ENCODE data around the gene HAGH. TPM values are rescaled to one million over a fixed set of nuclear protein-coding genes. Genes with fewer than 3 reads are reported as not detected.

The HAGH gene
- total RNA-seq, 1 donor from 2014 or later, result 31.1 TPM

GRCh38 chr16:1762196-1762878 is 64.3 kb downstream of the HAGH start:
- DNase-seq, result no peak

- DNase-seq, result no peak
Observed at GRCh38 chr16:1761751-1762150, 64.9 kb downstream of the HAGH start.

GRCh38 chr16:1760911-1761310 is 65.7 kb downstream of the HAGH start:
- DNase-seq, result no peak

GRCh38 chr16:1759511-1759910 is 67.1 kb downstream of the HAGH start:
- no peak for DNase-seq

GRCh38 chr16:1758923-1759322 is 67.7 kb downstream of the HAGH start:
- no peak for DNase-seq

GRCh38 chr16:1757714-1758461 is 68.7 kb downstream of the HAGH start:
- DNase-seq, result no peak

Other genes starting within 250 kb of the HAGH start
- gene IFT140, start 214.8 kb downstream of the HAGH start, total RNA-seq, result 15.9 TPM
- 11.3 TPM for gene CRAMP1, start 214.5 kb downstream of the HAGH start, total RNA-seq
- 26.9 TPM for gene JPT2, start 148.5 kb downstream of the HAGH start, total RNA-seq
- 46.1 TPM for gene MAPK8IP3, start 120.6 kb downstream of the HAGH start, total RNA-seq
- gene NME3, start 55.3 kb downstream of the HAGH start, total RNA-seq, result 18.1 TPM
- 5.5 TPM for gene EME2, start 54.0 kb downstream of the HAGH start, total RNA-seq
- gene MRPS34, start 53.7 kb downstream of the HAGH start, total RNA-seq, result 23.5 TPM
- gene SPSB3, start 44.3 kb downstream of the HAGH start, total RNA-seq, result 32.7 TPM
- 26.0 TPM for gene NUBP2, start 43.9 kb downstream of the HAGH start, total RNA-seq
- not detected for gene IGFALS, start 33.1 kb downstream of the HAGH start, total RNA-seq
- 26.0 TPM for gene FAHD1, start 381 bp upstream of the HAGH start, total RNA-seq
- 0.39 TPM for gene MEIOB, start 45.3 kb upstream of the HAGH start, total RNA-seq
- 4.3 TPM for gene HS3ST6, start 91.6 kb upstream of the HAGH start, total RNA-seq
- 9.2 TPM for gene MSRB1, start 116.4 kb upstream of the HAGH start, total RNA-seq
- gene RPL3L, start 127.9 kb upstream of the HAGH start, total RNA-seq, result 14.2 TPM
- 72.4 TPM for gene NDUFB10, start 132.7 kb upstream of the HAGH start, total RNA-seq
- 1,364 TPM for gene RPS2, start 138.0 kb upstream of the HAGH start, total RNA-seq
- not detected for gene RNF151, start 140.0 kb upstream of the HAGH start, total RNA-seq
- gene TBL3, start 145.2 kb upstream of the HAGH start, total RNA-seq, result 17.5 TPM
- gene NOXO1, start 154.6 kb upstream of the HAGH start, total RNA-seq, result 0.39 TPM
- 5.8 TPM for gene GFER, start 157.4 kb upstream of the HAGH start, total RNA-seq
- gene SYNGR3, start 163.1 kb upstream of the HAGH start, total RNA-seq, result 0.69 TPM
- gene ZNF598, start 183.0 kb upstream of the HAGH start, total RNA-seq, result 12.8 TPM
- gene NPW, start 193.0 kb upstream of the HAGH start, total RNA-seq, result 2.2 TPM
- gene NHERF2, start 200.1 kb upstream of the HAGH start, total RNA-seq, result 20.1 TPM
- 14.8 TPM for gene NTHL1, start 221.0 kb upstream of the HAGH start, total RNA-seq
- gene TSC2, start 221.2 kb upstream of the HAGH start, total RNA-seq, result 58.9 TPM

Measured in skin of body (tissue), 2 donors.